Stimulated activated CD4-positive, alpha-beta T cell treated with anti-CD3 and anti-CD28 coated beads, Interleukin-4, amount 100 ng/mL, for 1 hour (primary cell): ENCODE measurements around the gene PAAF1.
A peak's percentile ranks its signal among the peaks of the same experiment; 100 is the strongest.

Experiments used
- DNase-seq: peaks from one replicate; pipeline ENCODE4 v3.0.0-alpha.2; 2020

The PAAF1 gene

GRCh38 chr11:73974604-73975478, 98.0 kb downstream of the PAAF1 start:
- no peak for DNase-seq

GRCh38 chr11:73975479-73975757, 98.6 kb downstream of the PAAF1 start:
- DNase-seq: no peak

GRCh38 chr11:73976451-73977151, 99.8 kb downstream of the PAAF1 start:
- DNase-seq: no peak

DNA sequence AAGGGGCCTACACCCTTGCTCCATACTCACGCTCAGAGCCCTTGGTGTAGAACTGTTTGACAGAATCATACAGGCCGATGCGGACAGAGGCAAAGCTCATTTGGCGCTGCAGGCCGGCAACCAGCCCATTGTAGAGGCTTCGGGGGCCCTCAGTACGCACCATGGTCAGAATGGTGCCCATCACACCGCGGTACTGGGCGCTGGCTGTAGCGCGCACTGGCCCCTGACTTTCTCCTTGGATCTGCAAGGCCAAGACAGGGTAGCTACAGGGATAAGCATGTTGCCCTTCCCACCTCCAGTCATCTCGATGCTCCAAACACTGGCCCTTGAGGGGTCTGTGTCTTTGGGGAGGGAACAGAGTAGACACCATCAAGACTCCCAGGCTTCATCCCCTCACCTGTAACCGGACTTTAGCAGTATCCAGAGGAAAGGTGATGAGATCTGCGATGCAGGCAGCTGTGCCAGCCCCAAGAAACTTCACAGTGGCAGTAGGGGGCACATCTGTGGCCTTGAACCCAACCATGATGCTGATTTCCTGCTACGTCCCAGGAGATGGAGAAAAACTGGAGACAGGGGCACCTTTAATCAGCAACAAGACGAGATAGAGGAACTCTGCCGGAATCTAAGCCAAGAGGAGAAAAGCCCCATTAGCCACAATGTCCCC, 101.2 kb downstream of the PAAF1 start:
- DNase-seq: no peak

DNA sequence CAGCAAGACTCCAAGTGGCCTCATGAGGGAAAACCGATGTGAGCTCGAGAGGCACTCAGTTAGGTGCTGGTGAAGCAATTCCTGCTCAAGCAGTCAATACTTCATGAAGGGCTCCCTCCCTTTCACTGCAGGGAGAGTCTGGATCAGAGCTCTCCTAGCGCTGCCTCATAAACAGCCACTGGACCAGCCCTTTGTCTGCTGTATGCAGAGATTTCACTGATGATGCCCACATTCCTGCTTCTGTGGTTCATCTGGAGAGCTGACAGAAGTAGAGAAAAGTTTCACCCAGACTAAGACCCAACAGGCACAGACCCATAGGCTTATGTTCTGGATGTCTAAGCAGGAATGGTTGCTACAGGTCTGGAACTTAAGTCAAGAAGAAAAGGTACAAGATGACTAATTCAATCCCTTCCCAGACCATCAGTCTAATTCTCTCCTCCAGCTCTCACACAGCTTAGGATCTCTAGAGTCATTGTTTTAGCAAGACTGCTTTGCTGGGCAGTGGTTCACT, 101.8 kb downstream of the PAAF1 start:
- no peak for DNase-seq

DNA sequence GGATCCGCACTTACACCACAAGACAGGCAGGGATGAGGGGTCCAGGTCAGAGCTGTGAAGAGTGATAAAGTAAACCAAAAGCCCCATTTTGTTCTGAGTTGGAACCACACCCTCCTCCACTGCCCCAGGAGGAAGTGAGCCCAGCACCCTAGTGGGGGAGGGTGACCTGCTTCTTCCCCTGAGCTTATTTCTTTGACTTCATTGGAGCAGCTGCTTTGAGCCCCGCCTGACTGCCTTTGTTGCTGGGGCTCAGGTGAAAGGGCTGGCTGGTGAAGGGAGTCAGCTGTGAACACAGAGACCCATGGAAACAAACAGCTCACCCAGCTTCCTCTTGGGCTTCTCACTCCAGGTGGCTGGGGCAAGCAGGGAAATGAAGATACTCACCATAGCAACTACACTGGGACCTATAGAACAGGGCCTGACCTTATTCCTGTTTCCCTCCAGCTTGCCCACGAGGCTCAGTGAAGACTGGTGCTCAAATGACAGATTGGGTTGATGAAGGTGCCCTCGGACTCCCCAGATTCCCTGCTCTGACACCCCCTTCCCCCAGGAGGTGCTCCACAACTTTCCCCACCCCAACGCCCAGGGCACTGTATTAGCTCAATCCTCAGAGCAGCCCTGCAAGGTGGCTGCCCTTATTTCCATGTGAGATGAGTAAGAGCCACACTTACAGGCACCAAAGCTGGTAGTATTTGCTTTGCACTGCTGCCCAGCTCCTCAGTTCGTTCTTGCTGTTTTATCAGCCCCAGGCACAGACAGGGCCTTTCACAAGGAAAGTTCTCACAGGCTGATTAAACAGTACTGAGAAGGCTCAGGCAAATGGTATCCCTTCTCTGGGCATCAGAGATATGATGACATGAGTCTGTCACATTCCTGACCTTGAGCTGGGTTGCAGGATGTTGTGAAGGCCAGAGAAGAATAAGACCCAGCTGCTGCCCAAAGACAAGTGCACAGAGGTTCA, 103.5 kb downstream of the PAAF1 start:
- DNase-seq: peak; percentile 53
